ENCODE measurements around the gene MPV17L2. TPM values are rescaled to one million over a fixed set of nuclear protein-coding genes. Genes with fewer than 3 reads are reported as not detected.

The MPV17L2 gene
- total RNA-seq, 1 experiment from 2014 or later = 12.9 TPM

DNA sequence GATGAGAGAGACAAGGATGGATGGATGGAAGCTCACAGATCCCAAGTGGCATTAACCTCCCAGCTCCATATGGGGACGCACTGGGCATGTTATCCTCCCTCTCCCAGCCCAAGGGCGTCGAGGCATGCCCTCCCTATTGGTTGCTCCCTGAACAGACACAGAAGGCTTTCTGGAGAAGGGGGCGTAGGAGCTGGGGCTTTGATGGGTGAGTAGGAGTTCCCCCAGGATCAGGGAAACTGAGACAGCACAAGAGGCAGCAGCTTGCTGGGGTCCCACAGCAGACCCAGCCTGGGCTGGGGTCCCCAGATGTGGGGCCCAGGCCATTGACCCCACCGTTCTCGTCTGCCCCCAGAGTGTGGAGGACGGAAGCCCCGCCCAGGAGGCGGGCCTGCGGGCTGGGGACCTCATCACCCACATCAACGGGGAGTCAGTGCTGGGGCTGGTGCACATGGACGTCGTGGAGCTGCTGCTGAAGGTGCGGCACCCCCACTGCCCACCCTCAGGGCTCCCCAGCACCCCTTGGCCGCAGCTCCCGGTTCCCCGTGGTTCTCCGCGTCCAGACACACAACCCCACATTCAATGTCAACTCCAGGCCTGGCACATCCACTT, 47.5 kb upstream of the MPV17L2 start:
- Mint-ChIP-seq H3K4me3 (ENCODE audit: unreplicated experiment) (no peak overlapping the region), H3K9me3 (ENCODE audit: unreplicated experiment) (no peaks in the 10 kb centered on the region), H3K36me3 (ENCODE audit: insufficient read depth, unreplicated experiment) (peaks cover 53% of the 10 kb centered on the region), H3K4me1 (ENCODE audit: insufficient read depth, unreplicated experiment) (no peaks in the 10 kb centered on the region), H3K27ac (ENCODE audit: low read depth, unreplicated experiment) (no peak overlapping the region), H3K27me3 (ENCODE audit: insufficient read depth, unreplicated experiment) (no peaks in the 10 kb centered on the region)
- no peak for DNase-seq (ENCODE audit: unreplicated experiment)
- TF ChIP-seq, protein P1, sequence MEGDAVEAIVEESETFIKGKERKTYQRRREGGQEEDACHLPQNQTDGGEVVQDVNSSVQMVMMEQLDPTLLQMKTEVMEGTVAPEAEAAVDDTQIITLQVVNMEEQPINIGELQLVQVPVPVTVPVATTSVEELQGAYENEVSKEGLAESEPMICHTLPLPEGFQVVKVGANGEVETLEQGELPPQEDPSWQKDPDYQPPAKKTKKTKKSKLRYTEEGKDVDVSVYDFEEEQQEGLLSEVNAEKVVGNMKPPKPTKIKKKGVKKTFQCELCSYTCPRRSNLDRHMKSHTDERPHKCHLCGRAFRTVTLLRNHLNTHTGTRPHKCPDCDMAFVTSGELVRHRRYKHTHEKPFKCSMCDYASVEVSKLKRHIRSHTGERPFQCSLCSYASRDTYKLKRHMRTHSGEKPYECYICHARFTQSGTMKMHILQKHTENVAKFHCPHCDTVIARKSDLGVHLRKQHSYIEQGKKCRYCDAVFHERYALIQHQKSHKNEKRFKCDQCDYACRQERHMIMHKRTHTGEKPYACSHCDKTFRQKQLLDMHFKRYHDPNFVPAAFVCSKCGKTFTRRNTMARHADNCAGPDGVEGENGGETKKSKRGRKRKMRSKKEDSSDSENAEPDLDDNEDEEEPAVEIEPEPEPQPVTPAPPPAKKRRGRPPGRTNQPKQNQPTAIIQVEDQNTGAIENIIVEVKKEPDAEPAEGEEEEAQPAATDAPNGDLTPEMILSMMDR (IDR thresholded peaks at IDR 0.05; ENCODE audit: unreplicated experiment) = no peak
- intact Hi-C loops (cut with micrococcal nuclease) = no loop called here
- POLR2A ChIA-PET = no interaction called here
- no TSS peak for BruUV-seq (replicated peaks)
- CTCF ChIA-PET = interaction anchor here (0.5 to 1.5 kb wide), 6 partner anchors 15 to 134 kb away, joined by 3 to 4 read pairs (median 4); no protein-coding TSS in a partner anchor

DNA sequence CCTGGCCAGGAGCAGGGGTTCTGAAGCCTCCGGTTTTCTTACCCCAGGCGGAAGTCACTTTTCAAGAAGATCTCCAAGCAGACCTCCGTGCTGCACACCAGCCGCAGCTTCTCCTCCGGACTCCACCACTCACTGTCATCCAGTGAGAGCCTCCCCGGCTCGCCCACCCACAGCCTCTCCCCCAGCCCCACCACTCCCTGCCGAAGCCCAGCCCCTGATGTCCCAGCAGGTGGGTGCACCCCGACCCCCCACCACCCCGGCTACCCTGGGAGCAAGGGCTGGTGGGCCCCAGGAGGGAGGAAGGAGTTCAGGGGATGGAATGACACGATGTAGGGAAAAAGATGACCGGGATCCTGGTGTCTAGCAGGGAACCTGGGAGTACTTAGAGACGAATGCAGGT, 45.6 kb upstream of the MPV17L2 start:
- Mint-ChIP-seq H3K36me3 (ENCODE audit: insufficient read depth, unreplicated experiment) (peaks cover 40% of the 10 kb centered on the region), H3K4me3 (ENCODE audit: unreplicated experiment) (no peak overlapping the region), H3K4me1 (ENCODE audit: insufficient read depth, unreplicated experiment) (peaks cover 5% of the 10 kb centered on the region), H3K9me3 (ENCODE audit: unreplicated experiment) (no peaks in the 10 kb centered on the region), H3K27me3 (ENCODE audit: insufficient read depth, unreplicated experiment) (no peaks in the 10 kb centered on the region), H3K27ac (ENCODE audit: low read depth, unreplicated experiment) (no peak overlapping the region)
- DNase-seq (ENCODE audit: unreplicated experiment) = no peak
- ChIA-PET POLR2A (no interaction called here), CTCF (interaction anchor here (0.6 kb wide), 1 partner anchor 21 kb away, joined by 4 read pairs; no protein-coding TSS in a partner anchor)
- intact Hi-C loops (cut with micrococcal nuclease) = no loop called here
- BruUV-seq (replicated peaks) = no TSS peak
- TF ChIP-seq, protein P1 (IDR thresholded peaks at IDR 0.05; ENCODE audit: unreplicated experiment) = no peak

DNA sequence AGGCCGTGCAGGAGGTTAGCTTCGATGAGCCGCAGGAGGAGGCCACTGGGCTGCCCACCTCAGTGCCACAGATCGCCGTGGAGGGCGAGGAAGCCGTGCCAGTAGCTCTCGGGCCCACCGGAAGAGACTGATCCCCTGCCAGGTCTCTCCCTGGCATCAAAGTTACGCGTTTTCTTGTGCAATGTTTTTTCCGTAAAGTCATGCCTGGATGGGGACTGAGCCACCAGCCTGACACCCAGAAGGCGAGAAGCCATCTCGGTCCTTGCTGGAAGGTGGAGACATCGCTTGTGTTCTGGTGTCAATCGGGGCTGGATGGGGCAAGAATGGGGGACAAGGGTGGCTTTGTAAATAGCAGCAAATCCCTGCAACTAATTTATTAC, 43.4 kb upstream of the MPV17L2 start:
- no peak for DNase-seq (ENCODE audit: unreplicated experiment)
- ChIA-PET CTCF (interaction anchor here (1.1 to 2.8 kb wide), 2 partner anchors 12 to 36 kb away, joined by 5 to 18 read pairs; no protein-coding TSS in a partner anchor), POLR2A (interaction anchor here (0.6 kb wide), 1 partner anchor 31 kb away, joined by 3 read pairs; no protein-coding TSS in a partner anchor)
- no peak overlapping the region for H3K27ac Mint-ChIP-seq (ENCODE audit: low read depth, unreplicated experiment)
- intact Hi-C loops (cut with micrococcal nuclease) = no loop called here
- peaks cover 33% of the 10 kb centered on the region for H3K36me3 Mint-ChIP-seq (ENCODE audit: insufficient read depth, unreplicated experiment)
- no peak overlapping the region for H3K4me3 Mint-ChIP-seq (ENCODE audit: unreplicated experiment)
- no peaks in the 10 kb centered on the region for H3K9me3 Mint-ChIP-seq (ENCODE audit: unreplicated experiment)
- H3K27me3 Mint-ChIP-seq (ENCODE audit: insufficient read depth, unreplicated experiment) = no peaks in the 10 kb centered on the region
- TF ChIP-seq, protein P1 (IDR thresholded peaks at IDR 0.05; ENCODE audit: unreplicated experiment) = no peak
- no TSS peak for BruUV-seq (replicated peaks)
- peaks cover 15% of the 10 kb centered on the region for H3K4me1 Mint-ChIP-seq (ENCODE audit: insufficient read depth, unreplicated experiment)

DNA sequence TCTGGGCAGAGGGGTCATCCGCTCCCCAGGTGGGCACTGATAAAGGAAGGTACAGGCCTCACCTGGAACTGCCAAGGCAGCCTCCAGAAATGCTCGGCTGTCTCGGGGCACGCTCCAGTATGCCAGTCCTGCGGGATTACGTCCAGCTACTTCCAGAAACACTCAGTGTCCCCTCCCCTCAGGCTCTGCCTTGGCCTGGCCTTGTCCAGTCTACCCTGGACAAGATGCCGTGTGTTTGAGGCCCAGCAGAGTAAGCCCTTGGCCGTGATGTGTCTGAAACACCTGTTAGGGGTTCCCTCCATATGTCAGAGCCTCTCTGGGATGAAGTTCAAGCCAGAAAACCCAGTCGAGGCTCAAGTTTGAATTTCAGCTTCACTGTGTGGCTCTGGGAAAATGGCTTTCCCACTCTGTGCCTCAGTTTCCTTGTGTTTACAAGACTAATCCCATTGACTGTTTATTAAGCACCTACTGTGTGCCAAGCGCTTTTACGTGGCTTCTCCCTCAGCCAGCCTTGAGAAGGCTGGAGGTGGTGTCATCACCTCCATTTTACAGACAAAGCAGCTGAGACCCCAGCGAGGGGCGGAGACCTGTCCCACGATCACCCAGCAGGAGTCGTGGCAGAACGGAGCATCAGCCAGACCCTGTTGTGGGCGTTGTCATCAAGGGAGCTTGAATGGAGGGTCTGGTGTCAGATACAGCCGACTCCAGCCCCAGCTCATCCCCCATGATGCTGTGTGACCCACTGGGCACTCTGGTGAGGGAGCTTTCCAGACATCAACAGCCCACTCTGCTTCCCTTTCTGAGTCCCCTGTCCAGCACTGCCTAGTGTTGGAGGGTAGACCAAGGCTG, 42.0 kb upstream of the MPV17L2 start:
- peaks cover 36% of the 10 kb centered on the region for H3K36me3 Mint-ChIP-seq (ENCODE audit: insufficient read depth, unreplicated experiment)
- DNase-seq (ENCODE audit: unreplicated experiment) = no peak
- intact Hi-C loops (cut with micrococcal nuclease) = loop anchor here (10.0 kb wide), 1 partner anchor 146 kb away; the partner anchor contains the start of gene ARRDC2
- ChIA-PET POLR2A (interaction anchor here (0.6 to 2.2 kb wide), 11 partner anchors 9 to 141 kb away, joined by 3 to 21 read pairs (median 4); partner anchors contain the start of gene JUND), CTCF (interaction anchor here (0.6 to 2.8 kb wide), 10 partner anchors 9 to 292 kb away, joined by 3 to 18 read pairs (median 4); no protein-coding TSS in a partner anchor)
- H3K27ac Mint-ChIP-seq (ENCODE audit: low read depth, unreplicated experiment) = peak overlapping the region; percentile 99
- peak overlapping the region; percentile 88 for H3K4me3 Mint-ChIP-seq (ENCODE audit: unreplicated experiment)
- BruUV-seq (replicated peaks) = no TSS peak
- no peaks in the 10 kb centered on the region for H3K27me3 Mint-ChIP-seq (ENCODE audit: insufficient read depth, unreplicated experiment)
- no peaks in the 10 kb centered on the region for H3K9me3 Mint-ChIP-seq (ENCODE audit: unreplicated experiment)
- H3K4me1 Mint-ChIP-seq (ENCODE audit: insufficient read depth, unreplicated experiment) = peaks cover 17% of the 10 kb centered on the region
- TF ChIP-seq, protein P1 (IDR thresholded peaks at IDR 0.05; ENCODE audit: unreplicated experiment) = no peak
